Activated CD4-positive, alpha-beta T cell treated with anti-CD3 and anti-CD28 coated beads, Interleukin-2, amount 50 U/mL, for 24 hours (primary cell): ENCODE data around the gene PRND.
"Not testable (repeated sequence)": the region's sequence is repeated elsewhere in the genome, so short reads cannot be mapped to it uniquely, and the experiment has no call there.

Experiments
- DNase-seq, 2 donors: peaks; one replicate each; pipeline ENCODE4 v3.0.0-alpha.2; 2020; ENCODE audit warnings: low read depth in 1 of 2, low spot score in 1 of 2

PRND gene

GRCh38 chr20:4721719-4722118, at the start of gene PRND:
TSS of gene PRND (plus strand) at chr20:4721909. CDS start at chr20:4724552, 2,643 bp downstream.
- DNase-seq, result no peak

- DNase-seq, result no peak
These were observed 48.8 kb upstream of the PRND start for GRCh38 chr20:4672948-4673347.

GRCh38 chr20:4673371-4674001, 48.2 kb upstream of the PRND start:
- no peak for DNase-seq

- DNase-seq, result no peak
These were observed 47.0 kb upstream of the PRND start for GRCh38 chr20:4674672-4675071.

GRCh38 chr20:4677846-4678245, 43.9 kb upstream of the PRND start:
- DNase-seq, result no peak

- no peak for DNase-seq
These were observed 40.3 kb upstream of the PRND start for GRCh38 chr20:4681401-4681800.

GRCh38 chr20:4681991-4682401, 39.7 kb upstream of the PRND start:
- no peak for DNase-seq

- DNase-seq, result no peak
These were observed 39.0 kb upstream of the PRND start for GRCh38 chr20:4682682-4683081.

GRCh38 chr20:4683261-4683660, 38.4 kb upstream of the PRND start:
- no peak for DNase-seq

GRCh38 chr20:4684837-4685413, 36.8 kb upstream of the PRND start:
- DNase-seq, result no peak

GRCh38 chr20:4685923-4686221, 35.8 kb upstream of the PRND start:
- no peak for DNase-seq

- DNase-seq, result no peak
These were observed 33.4 kb upstream of the PRND start for GRCh38 chr20:4688305-4688704.

GRCh38 chr20:4689220-4689619, 32.5 kb upstream of the PRND start:
- DNase-seq, result no peak

- DNase-seq, result no peak
These were observed 30.0 kb upstream of the PRND start for GRCh38 chr20:4691753-4692152.

- DNase-seq, result no peak
These were observed 27.6 kb upstream of the PRND start for GRCh38 chr20:4694076-4694475.

GRCh38 chr20:4697189-4697830, 24.4 kb upstream of the PRND start:
- no peak for DNase-seq

- DNase-seq, result no peak
These were observed 23.9 kb upstream of the PRND start for GRCh38 chr20:4697831-4698221.

GRCh38 chr20:4699216-4699615, 22.5 kb upstream of the PRND start:
- no peak for DNase-seq

GRCh38 chr20:4699957-4700356, 21.8 kb upstream of the PRND start:
- DNase-seq, result no peak

GRCh38 chr20:4702562-4703280, 19.0 kb upstream of the PRND start:
- no peak for DNase-seq

GRCh38 chr20:4703281-4703676, 18.4 kb upstream of the PRND start:
- no peak for DNase-seq

- DNase-seq, result not testable (repeated sequence)
These were observed 14.8 kb upstream of the PRND start for GRCh38 chr20:4706941-4707340.
